ENCODE results near the gene NDUFV2.
A peak's percentile ranks its signal among the peaks of the same experiment; 100 is the strongest.

NDUFV2 gene

GRCh38 chr18:9094307-9095226 lies 7.9 kb upstream of the NDUFV2 start:
- peak; percentile 29 for DNase-seq (ENCODE audit: low spot score)
- ChIA-PET POLR2A (ENCODE audit: low non-redundant PET) (interaction anchor here (0.6 kb wide), 1 partner anchor 11 kb away, joined by 3 read pairs; no protein-coding TSS in a partner anchor), CTCF (interaction anchor here (1.3 kb wide), 1 partner anchor 21 kb away, joined by 3 read pairs; no protein-coding TSS in a partner anchor)
- H3K27ac ChIP-seq, result no peak overlapping the region
- no peak for TF ChIP-seq CTCF (conservative IDR thresholded peaks at IDR 0.05; ENCODE audit: low read depth)

DNA sequence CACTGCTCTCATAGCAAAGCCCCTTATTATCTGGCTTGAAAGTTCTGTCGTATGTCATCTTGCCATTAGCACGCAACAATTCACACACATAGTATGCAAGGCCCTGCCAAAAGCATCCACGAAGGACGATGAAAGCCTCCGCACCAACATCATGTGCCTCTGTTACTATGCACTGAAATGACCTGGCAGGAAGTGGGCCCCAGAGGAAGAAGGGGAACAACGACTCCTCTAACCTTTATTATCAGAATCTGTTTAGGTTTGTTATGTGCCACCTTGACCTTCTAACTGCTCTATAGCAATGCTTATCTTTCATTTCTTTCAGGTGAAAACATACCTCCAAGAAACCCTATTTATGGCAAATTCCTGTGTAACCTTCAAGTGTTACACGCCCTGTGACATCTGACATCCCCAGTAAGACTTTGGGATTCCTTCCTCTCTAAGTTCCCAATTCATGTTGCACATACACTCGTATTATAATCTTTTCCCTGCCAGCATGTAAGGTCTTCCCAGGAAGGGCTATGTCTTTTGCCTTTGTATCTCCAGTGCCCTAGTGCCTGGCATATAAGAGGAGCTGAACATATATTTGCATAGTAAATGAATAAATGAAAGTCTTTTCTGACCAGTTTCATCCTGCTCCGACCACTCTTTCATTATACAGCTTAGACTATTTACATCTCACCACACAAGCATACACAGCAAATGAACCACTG lies 7.0 kb upstream of the NDUFV2 start:
- CTCF ChIA-PET, result interaction anchor here (0.6 to 1.1 kb wide), 2 partner anchors 22 to 740 kb away, joined by 3 to 6 read pairs; no protein-coding TSS in a partner anchor
- no peak overlapping the region for H3K27ac ChIP-seq

DNA sequence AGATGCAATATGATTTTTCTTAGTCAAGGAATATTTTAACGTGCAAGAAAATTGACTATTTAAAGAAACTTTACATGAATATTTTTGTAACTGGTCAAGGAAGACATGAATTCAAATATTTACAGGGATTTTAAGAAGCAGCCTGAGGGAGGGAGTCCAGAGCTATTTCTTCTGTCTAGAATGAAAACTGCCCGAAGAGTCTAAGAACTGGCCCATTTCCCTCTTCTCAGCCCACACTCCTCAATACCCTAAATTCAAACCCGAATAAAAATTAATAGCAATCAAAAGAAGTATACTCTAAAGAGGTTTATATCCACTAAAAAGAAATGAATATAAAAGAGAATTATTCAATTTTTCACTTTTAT lies 6.5 kb upstream of the NDUFV2 start:
- no peak for DNase-seq (ENCODE audit: low spot score)
- CTCF ChIA-PET, result interaction anchor here (0.6 to 1.1 kb wide), 2 partner anchors 22 to 739 kb away, joined by 3 to 6 read pairs; no protein-coding TSS in a partner anchor
- H3K27ac ChIP-seq, result no peak overlapping the region
- POLR2A ChIA-PET (ENCODE audit: low non-redundant PET), result no interaction called here
- no peak for TF ChIP-seq CTCF (conservative IDR thresholded peaks at IDR 0.05; ENCODE audit: low read depth)

More for the DNA sequence above, 7.0 kb upstream of the NDUFV2 start:
- no peak for DNase-seq (ENCODE audit: low spot score)
- no peak for TF ChIP-seq CTCF (conservative IDR thresholded peaks at IDR 0.05; ENCODE audit: low read depth)
- POLR2A ChIA-PET (ENCODE audit: low non-redundant PET), result no interaction called here

DNA sequence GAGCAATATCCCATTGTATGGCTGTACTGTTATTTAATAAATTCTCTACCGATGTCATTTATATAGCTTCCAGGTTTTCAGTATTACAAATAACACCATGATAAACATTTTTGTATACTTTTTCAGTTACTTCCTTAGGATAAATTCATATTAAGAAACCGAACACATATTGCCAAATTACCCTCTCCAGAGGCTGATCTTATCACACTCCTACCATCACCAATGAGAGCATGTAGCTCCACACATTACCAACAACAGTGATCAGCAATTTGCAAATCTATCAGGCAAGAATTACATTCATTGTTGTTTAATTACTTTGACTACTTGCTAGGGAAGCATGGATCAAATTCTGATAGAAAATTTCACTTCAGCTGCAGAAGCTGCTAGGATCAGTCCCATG lies 5.8 kb upstream of the NDUFV2 start:
- no peak for TF ChIP-seq CTCF (conservative IDR thresholded peaks at IDR 0.05; ENCODE audit: low read depth)
- H3K27ac ChIP-seq, result no peak overlapping the region
- no peak for DNase-seq (ENCODE audit: low spot score)
- ChIA-PET POLR2A (ENCODE audit: low non-redundant PET) (no interaction called here), CTCF (interaction anchor here (1.1 kb wide), 1 partner anchor 21 kb away, joined by 6 read pairs; no protein-coding TSS in a partner anchor)

DNA sequence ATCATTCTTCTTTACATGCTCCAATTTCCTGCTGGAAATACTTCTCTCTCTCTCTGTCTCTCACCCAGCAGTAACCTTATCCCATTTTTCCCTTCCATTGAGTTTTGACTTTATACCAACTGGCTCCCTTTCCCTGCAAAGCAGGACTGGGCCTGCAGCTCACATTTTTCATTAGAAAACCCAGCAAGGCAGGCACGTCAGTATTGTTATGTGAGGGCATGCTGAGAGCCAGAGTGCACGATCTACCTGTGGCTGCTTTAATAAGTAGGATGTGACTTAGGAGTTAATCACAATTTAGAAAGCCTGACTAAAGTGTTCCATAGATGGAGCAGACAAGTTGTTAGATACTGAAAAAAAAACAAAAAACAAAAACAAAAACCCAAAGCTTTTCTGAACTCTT lies 5.2 kb upstream of the NDUFV2 start:
- TF ChIP-seq CTCF (conservative IDR thresholded peaks at IDR 0.05; ENCODE audit: low read depth), result no peak
- no peak overlapping the region for H3K27ac ChIP-seq
- POLR2A ChIA-PET (ENCODE audit: low non-redundant PET), result no interaction called here
- DNase-seq (ENCODE audit: low spot score), result no peak
- CTCF ChIA-PET, result no interaction called here

- CTCF ChIA-PET, result interaction anchor here (0.6 kb wide), 1 partner anchor 511 kb away, joined by 3 read pairs; no protein-coding TSS in a partner anchor
- peak overlapping the region; percentile 55; the same call in 1 of the 2 replicates for H3K27ac ChIP-seq
- POLR2A ChIA-PET (ENCODE audit: low non-redundant PET), result no interaction called here
- DNase-seq (ENCODE audit: low spot score), result no peak
- no peak for TF ChIP-seq CTCF (conservative IDR thresholded peaks at IDR 0.05; ENCODE audit: low read depth)
Observed at GRCh38 chr18:9100796-9101195, 1.7 kb upstream of the NDUFV2 start.

Measured in RWPE1 (cell line).